PC-3 (cell line): ENCODE data around the gene ALDH7A1. TPM values are rescaled to one million over a fixed set of nuclear protein-coding genes. Genes with fewer than 3 reads are reported as not detected.

Experiments
- ATAC-seq: fragments of 200-7000 bp; cut with Tn5 transposase; 2 replicates; pipeline ENCODE4 v1.9.1; 2020; ENCODE audit warnings: mild to moderate bottlenecking, moderate library complexity
- BruUV-seq: library from RNA; stranded (reverse); fragments of 400-500 nt; replicated peaks from 2 replicates; lab custom pipeline; 2021; lab: Mats Ljungman, UMichigan
- CTCF ChIA-PET: fragments of 300-600 bp; sonication (Branson Sonifier 250); formaldehyde crosslinking; loops from one replicate; lab custom pipeline; 2022; ENCODE audit warnings: antibody characterized with exemption; lab: Charles Lee
- POLR2A ChIA-PET: fragments of 300-600 bp; sonication (Branson Sonifier 250); formaldehyde crosslinking; loops from one replicate; lab custom pipeline; 2022; ENCODE audit warnings: antibody characterized with exemption; ENCODE audit not compliant: unreplicated experiment; lab: Charles Lee
- DNase-seq: peaks from one replicate; pipeline ENCODE4 v3.0.0-alpha.2; 2015
- H2AFZ ChIP-seq: fragments of 300-600 bp; sonication (generic); 2 replicates; pipeline ENCODE4 v1.6.0; 2016; ENCODE audit warnings: antibody characterized with exemption, low read length
- H3F3A ChIP-seq: fragments of 300-600 bp; sonication (generic); one replicate; pipeline ENCODE4 v1.6.0; 2017; ENCODE audit warnings: antibody characterized with exemption, low read length, control low read depth, mild to moderate bottlenecking; ENCODE audit not compliant: unreplicated experiment
- H3K27ac ChIP-seq: fragments of 300-600 bp; sonication (generic); 2 replicates; pipeline ENCODE4 v1.5.1; 2016; ENCODE audit warnings: mild to moderate bottlenecking, low read length
- H3K27me3 ChIP-seq: fragments of 300-600 bp; sonication (generic); 2 replicates; pipeline ENCODE4 v1.6.1; 2016; ENCODE audit warnings: low read length, mixed read lengths
- H3K36me3 ChIP-seq: fragments of 300-600 bp; sonication (generic); 2 replicates; pipeline ENCODE4 v1.6.1; 2016; ENCODE audit warnings: low read depth, mixed run types, low read length, mixed read lengths
- H3K4me1 ChIP-seq: fragments of 300-600 bp; sonication (generic); 2 replicates; pipeline ENCODE4 v1.5.1; 2016; ENCODE audit warnings: low read length; ENCODE audit not compliant: insufficient read depth
- H3K4me2 ChIP-seq: fragments of 300-600 bp; sonication (generic); 2 replicates; pipeline ENCODE4 v1.6.0; 2016; ENCODE audit warnings: low read length
- H3K4me3 ChIP-seq: fragments of 300-600 bp; sonication (generic); 2 replicates; pipeline ENCODE4 v1.5.1; 2016; ENCODE audit warnings: mild to moderate bottlenecking, low read length, mixed read lengths
- H3K79me2 ChIP-seq: fragments of 300-600 bp; sonication (generic); 2 replicates; pipeline ENCODE4 v1.6.1; 2017; ENCODE audit warnings: low read length, mixed read lengths
- H3K9ac ChIP-seq: fragments of 300-600 bp; sonication (generic); 2 replicates; pipeline ENCODE4 v1.6.0; 2016; ENCODE audit warnings: mild to moderate bottlenecking, low read length
- H3K9me2 ChIP-seq: fragments of 300-600 bp; sonication (generic); replicated peaks from 2 replicates; pipeline ENCODE4 v1.6.1; 2016; ENCODE audit warnings: mixed run types, low read length, mixed read lengths
- H3K9me3 ChIP-seq: fragments of 300-600 bp; sonication (generic); 2 replicates; pipeline ENCODE4 v1.6.1; 2016; ENCODE audit warnings: low read length, mixed read lengths
- H4K20me1 ChIP-seq: fragments of 300-600 bp; sonication (generic); 2 replicates; pipeline ENCODE4 v1.6.1; 2016; ENCODE audit warnings: low read length, mixed read lengths
- CTCF ChIP-seq: fragments of 300-600 bp; sonication (generic); conservative IDR thresholded peaks from 2 replicates; pipeline ENCODE4 v1.5.1; 2017; ENCODE audit warnings: antibody characterized with exemption, low read depth, mild to moderate bottlenecking, low read length
- EZH2 ChIP-seq: fragments of 300-600 bp; sonication (generic); IDR thresholded peaks from one replicate; pipeline ENCODE4 v1.6.1; 2017; ENCODE audit warnings: antibody characterized with exemption, mild to moderate bottlenecking, low read length; ENCODE audit not compliant: unreplicated experiment
- EZH2phosphoT487 ChIP-seq: fragments of 300-600 bp; sonication (generic); IDR thresholded peaks from 2 replicates; pipeline ENCODE4 v1.6.1; 2018; ENCODE audit warnings: mild to moderate bottlenecking, antibody characterized with exemption, low read length, borderline replicate concordance
- intact Hi-C: fragments of 100-400 bp; cut with micrococcal nuclease; formaldehyde crosslinking; loops from 2 replicates; pipeline ENCODE4 v1.9.0; 2023
- total RNA-seq: library from RNA; depleted of rRNA; stranded (reverse); fragments of >200 nt; gene quantifications from 2 replicates; pipeline ENCODE4 v1.2.3, GENCODE V29; 2014

ALDH7A1 gene
- total RNA-seq, 1 experiment from 2014 or later: 45.9 TPM

GRCh38 chr5:126508962-126509279 lies 86.1 kb downstream of the ALDH7A1 start:
- Histone ChIP-seq H3K9ac (no peak overlapping the region), H3K4me2 (no peak overlapping the region), H3K4me1 (no peaks in the 10 kb centered on the region), H3K79me2 (no peaks in the 10 kb centered on the region), H3F3A (no peaks in the 10 kb centered on the region), H4K20me1 (no peaks in the 10 kb centered on the region), H3K36me3 (no peaks in the 10 kb centered on the region), H3K27me3 (no peaks in the 10 kb centered on the region), H3K9me3 (no peaks in the 10 kb centered on the region), H2AFZ (peak overlapping the region; percentile 55), H3K27ac (no peak overlapping the region), H3K4me3 (no peak overlapping the region), H3K9me2 (no peaks in the 10 kb centered on the region)
- no peak for DNase-seq
- ChIA-PET CTCF (no interaction called here), POLR2A (no interaction called here)
- TF ChIP-seq EZH2phosphoT487: no peak
- TF ChIP-seq EZH2: no peak
- no peak for TF ChIP-seq CTCF
- no peak for ATAC-seq
- no TSS peak for BruUV-seq
- intact Hi-C loops: no loop called here

GRCh38 chr5:126508251-126508961 lies 86.6 kb downstream of the ALDH7A1 start:
- no peaks in the 10 kb centered on the region for H3K9me2 ChIP-seq
- ATAC-seq (no peak), DNase-seq (no peak)
- intact Hi-C loops: no loop called here
- no peaks in the 10 kb centered on the region for H4K20me1 ChIP-seq
- H3K4me2 ChIP-seq: no peak overlapping the region
- no peak overlapping the region for H3K27ac ChIP-seq
- H3K79me2 ChIP-seq: no peaks in the 10 kb centered on the region
- H3K27me3 ChIP-seq: no peaks in the 10 kb centered on the region
- CTCF ChIA-PET: no interaction called here
- POLR2A ChIA-PET: no interaction called here
- BruUV-seq: no TSS peak
- no peaks in the 10 kb centered on the region for H3K36me3 ChIP-seq
- TF ChIP-seq EZH2 (no peak), CTCF (no peak), EZH2phosphoT487 (no peak)
- H3K4me3 ChIP-seq: no peak overlapping the region
- peak overlapping the region; percentile 55 for H2AFZ ChIP-seq
- no peaks in the 10 kb centered on the region for H3F3A ChIP-seq
- no peak overlapping the region for H3K9ac ChIP-seq
- no peaks in the 10 kb centered on the region for H3K9me3 ChIP-seq
- peaks cover 4% of the 10 kb centered on the region; the same call in 1 of the 2 replicates for H3K4me1 ChIP-seq

GRCh38 chr5:126506079-126506478 lies 88.9 kb downstream of the ALDH7A1 start:
- no TSS peak for BruUV-seq
- H3K4me1 ChIP-seq: peaks cover 5% of the 10 kb centered on the region; the same call in 1 of the 2 replicates
- no peak overlapping the region for H3K27ac ChIP-seq
- TF ChIP-seq EZH2phosphoT487 (no peak), CTCF (no peak), EZH2 (no peak)
- ChIA-PET POLR2A (no interaction called here), CTCF (no interaction called here)
- H3K27me3 ChIP-seq: no peaks in the 10 kb centered on the region
- no peaks in the 10 kb centered on the region for H3K9me3 ChIP-seq
- H2AFZ ChIP-seq: no peak overlapping the region
- no peaks in the 10 kb centered on the region for H3K79me2 ChIP-seq
- H4K20me1 ChIP-seq: no peaks in the 10 kb centered on the region
- no peak overlapping the region for H3K4me3 ChIP-seq
- no peaks in the 10 kb centered on the region for H3F3A ChIP-seq
- DNase-seq: no peak
- intact Hi-C loops: no loop called here
- no peak overlapping the region for H3K9ac ChIP-seq
- H3K36me3 ChIP-seq: no peaks in the 10 kb centered on the region
- H3K9me2 ChIP-seq: no peaks in the 10 kb centered on the region
- no peak overlapping the region for H3K4me2 ChIP-seq
- ATAC-seq: no peak
